MM.1S (cell line): Measurements from ENCODE around the gene IL5.
A peak's percentile ranks its signal among the peaks of the same experiment; 100 is the strongest.
"Not testable (repeated sequence)": the region's sequence is repeated elsewhere in the genome, so short reads cannot be mapped to it uniquely, and the experiment has no call there.

ENCODE experiments used
- DNase-seq: peaks from one replicate; pipeline ENCODE4 v3.0.0-alpha.2; 2015
- H2AFZ ChIP-seq: fragments of 300-600 bp; sonication (generic); 2 replicates; pipeline ENCODE4 v1.6.0; 2016; ENCODE audit warnings: antibody characterized with exemption, low read length
- H3F3A ChIP-seq: fragments of 300-600 bp; sonication (generic); 2 replicates; pipeline ENCODE4 v1.6.1; 2016; ENCODE audit warnings: mild to moderate bottlenecking, antibody characterized with exemption, low read length, moderate library complexity, mixed read lengths; ENCODE audit not compliant: insufficient read depth
- H3K27ac ChIP-seq: fragments of 300-600 bp; sonication (generic); 2 replicates; pipeline ENCODE4 v1.5.1; 2016; ENCODE audit warnings: mild to moderate bottlenecking, low read length
- H3K27me3 ChIP-seq: fragments of 300-600 bp; sonication (generic); replicated peaks from 2 replicates; pipeline ENCODE4 v1.6.0; 2016; ENCODE audit warnings: low read length; ENCODE audit not compliant: insufficient read depth
- H3K36me3 ChIP-seq: fragments of 300-600 bp; sonication (generic); replicated peaks from 2 replicates; pipeline ENCODE4 v1.6.1; 2016; ENCODE audit warnings: mild to moderate bottlenecking, low read length, mixed read lengths; ENCODE audit not compliant: insufficient read depth
- H3K4me1 ChIP-seq: fragments of 300-600 bp; sonication (generic); 2 replicates; pipeline ENCODE4 v1.6.1; 2016; ENCODE audit warnings: low read length, mixed read lengths
- H3K4me2 ChIP-seq: fragments of 300-600 bp; sonication (generic); 2 replicates; pipeline ENCODE4 v1.6.0; 2016; ENCODE audit warnings: low read depth, low read length
- H3K4me3 ChIP-seq: fragments of 300-600 bp; sonication (generic); 2 replicates; pipeline ENCODE4 v1.5.1; 2016; ENCODE audit warnings: low read length, mixed read lengths
- H3K79me2 ChIP-seq: fragments of 300-600 bp; sonication (generic); 2 replicates; pipeline ENCODE4 v1.6.1; 2016; ENCODE audit warnings: mixed run types, low read length, mixed read lengths
- H3K9ac ChIP-seq: fragments of 300-600 bp; sonication (generic); 2 replicates; pipeline ENCODE4 v1.6.1; 2016; ENCODE audit warnings: low read length, mixed read lengths
- H3K9me2 ChIP-seq: fragments of 300-600 bp; sonication (generic); replicated peaks from 2 replicates; pipeline ENCODE4 v1.6.1; 2016; ENCODE audit warnings: mild to moderate bottlenecking, low read length, mixed read lengths; ENCODE audit not compliant: insufficient read depth
- H3K9me3 ChIP-seq: fragments of 300-600 bp; sonication (generic); replicated peaks from 2 replicates; pipeline ENCODE4 v1.6.1; 2016; ENCODE audit warnings: mild to moderate bottlenecking, low read length, mixed read lengths; ENCODE audit not compliant: insufficient read depth
- H4K20me1 ChIP-seq: fragments of 300-600 bp; sonication (generic); 2 replicates; pipeline ENCODE4 v1.6.1; 2016; ENCODE audit warnings: mild to moderate bottlenecking, low read length, moderate library complexity, mixed read lengths; ENCODE audit not compliant: insufficient read depth
- CTCF ChIP-seq: fragments of 300-600 bp; sonication (generic); IDR thresholded peaks from 2 replicates; pipeline ENCODE4 v1.5.1; 2016; ENCODE audit warnings: antibody characterized with exemption, low read length, mixed read lengths
- EZH2 ChIP-seq: fragments of 300-600 bp; sonication (generic); optimal IDR thresholded peaks from 2 replicates; pipeline ENCODE3; 2017; ENCODE audit warnings: low read depth, mild to moderate bottlenecking, antibody characterized with exemption, low read length, mixed read lengths
- EZH2phosphoT487 ChIP-seq: fragments of 300-600 bp; sonication (generic); IDR thresholded peaks from 2 replicates; pipeline ENCODE4 v1.6.1; 2018; ENCODE audit warnings: antibody characterized with exemption, low read length

The IL5 gene

GRCh38 chr5:132549576-132549975, 6.3 kb upstream of the IL5 start:
- no peak overlapping the region for H3K27ac ChIP-seq
- H3K4me3 ChIP-seq = no peak overlapping the region
- no peak overlapping the region for H3K9ac ChIP-seq
- no peaks in the 10 kb centered on the region for H4K20me1 ChIP-seq
- H3K4me2 ChIP-seq = no peak overlapping the region
- H3K4me1 ChIP-seq = no peaks in the 10 kb centered on the region
- TF ChIP-seq CTCF (no peak), EZH2 (no peak), EZH2phosphoT487 (no peak)
- no peak for DNase-seq
- H3K9me2 ChIP-seq = no peaks in the 10 kb centered on the region
- no peaks in the 10 kb centered on the region for H3K36me3 ChIP-seq
- no peaks in the 10 kb centered on the region for H3K79me2 ChIP-seq
- no peaks in the 10 kb centered on the region for H3K27me3 ChIP-seq
- H3F3A ChIP-seq = no peaks in the 10 kb centered on the region
- H3K9me3 ChIP-seq = no peaks in the 10 kb centered on the region
- no peak overlapping the region for H2AFZ ChIP-seq

GRCh38 chr5:132548834-132549233, 5.5 kb upstream of the IL5 start:
- not testable (repeated sequence) for DNase-seq, H3K4me3 ChIP-seq, H3F3A ChIP-seq, H3K4me1 ChIP-seq, H3K9me2 ChIP-seq, H3K79me2 ChIP-seq, H4K20me1 ChIP-seq, H3K27me3 ChIP-seq, H3K36me3 ChIP-seq, H3K27ac ChIP-seq, H3K9ac ChIP-seq, H2AFZ ChIP-seq, H3K9me3 ChIP-seq, H3K4me2 ChIP-seq

GRCh38 chr5:132547269-132547668, 3.9 kb upstream of the IL5 start:
- no peak overlapping the region for H3K4me2 ChIP-seq
- no peaks in the 10 kb centered on the region for H3K27me3 ChIP-seq
- no peak overlapping the region for H3K9ac ChIP-seq
- H2AFZ ChIP-seq = no peak overlapping the region
- H3K9me3 ChIP-seq = no peaks in the 10 kb centered on the region
- H3K79me2 ChIP-seq = no peaks in the 10 kb centered on the region
- H3K4me3 ChIP-seq = no peak overlapping the region
- no peak overlapping the region for H3K27ac ChIP-seq
- no peaks in the 10 kb centered on the region for H4K20me1 ChIP-seq
- no peaks in the 10 kb centered on the region for H3F3A ChIP-seq
- no peaks in the 10 kb centered on the region for H3K36me3 ChIP-seq
- DNase-seq = no peak
- TF ChIP-seq CTCF (no peak), EZH2 (no peak), EZH2phosphoT487 (no peak)
- no peaks in the 10 kb centered on the region for H3K9me2 ChIP-seq
- no peaks in the 10 kb centered on the region for H3K4me1 ChIP-seq

DNA sequence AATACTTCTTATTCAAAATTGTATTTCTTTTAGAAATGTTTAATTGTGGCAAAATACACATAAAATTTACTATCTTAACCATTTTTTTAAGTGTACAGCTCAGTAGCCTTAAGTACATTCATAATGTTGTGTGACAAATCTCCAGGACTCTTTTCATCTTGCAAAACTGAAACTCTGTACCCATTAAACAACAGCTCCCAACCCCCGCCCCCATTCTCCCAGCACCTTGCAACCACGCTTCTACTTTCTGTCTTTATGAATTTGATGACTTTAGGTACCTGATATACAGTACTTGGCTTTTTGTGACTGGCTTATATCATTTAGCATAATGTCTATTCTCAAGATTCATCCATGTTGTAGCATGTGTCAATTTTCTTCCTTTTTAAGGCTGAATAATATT, 2.8 kb upstream of the IL5 start:
- Histone ChIP-seq H3K4me3 (no peak overlapping the region), H3K9ac (no peak overlapping the region), H3K9me3 (no peaks in the 10 kb centered on the region), H2AFZ (no peak overlapping the region), H3K36me3 (no peaks in the 10 kb centered on the region), H3F3A (no peaks in the 10 kb centered on the region), H3K9me2 (no peaks in the 10 kb centered on the region), H3K4me1 (no peaks in the 10 kb centered on the region), H3K27me3 (no peaks in the 10 kb centered on the region), H3K4me2 (0 out of 2 replicates have a peak overlapping the region, but pooled peaks have one; percentile 5), H3K79me2 (no peaks in the 10 kb centered on the region), H3K27ac (no peak overlapping the region), H4K20me1 (no peaks in the 10 kb centered on the region)
- TF ChIP-seq CTCF (no peak), EZH2phosphoT487 (no peak), EZH2 (no peak)
- peak; percentile 40 for DNase-seq
